Measurements from ENCODE around the gene LRRC57.

LRRC57 gene

DNA sequence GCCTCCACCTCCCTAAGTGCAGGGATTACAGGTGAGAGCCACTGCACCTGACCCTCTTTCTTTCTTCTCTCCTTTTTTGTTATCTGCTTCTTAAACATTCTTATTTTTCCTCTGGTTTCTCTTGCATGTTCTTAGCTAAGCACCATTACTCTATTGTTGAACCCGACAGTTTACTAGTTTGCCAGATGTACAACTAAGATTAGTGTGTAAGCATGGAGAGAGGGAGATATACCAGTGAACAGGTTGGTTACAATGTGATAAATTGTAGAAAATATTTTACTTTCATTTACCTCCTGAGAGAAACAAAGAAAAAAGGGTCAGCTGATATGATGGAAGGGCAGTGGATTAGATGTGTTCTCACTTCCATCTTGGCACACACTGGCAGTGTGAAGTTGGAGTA lies 5.0 kb upstream of the LRRC57 start:
- no peak for DNase-seq (ENCODE audit: low read depth, low spot score)

GRCh38 chr15:42549741-42550392 lies 1.3 kb upstream of the LRRC57 start:
- DNase-seq (ENCODE audit: low read depth, low spot score), result no peak
- H3K27ac ChIP-seq, result no peak overlapping the region

More for the DNA sequence above, 5.0 kb upstream of the LRRC57 start:
- no peak overlapping the region for H3K27ac ChIP-seq

DNA sequence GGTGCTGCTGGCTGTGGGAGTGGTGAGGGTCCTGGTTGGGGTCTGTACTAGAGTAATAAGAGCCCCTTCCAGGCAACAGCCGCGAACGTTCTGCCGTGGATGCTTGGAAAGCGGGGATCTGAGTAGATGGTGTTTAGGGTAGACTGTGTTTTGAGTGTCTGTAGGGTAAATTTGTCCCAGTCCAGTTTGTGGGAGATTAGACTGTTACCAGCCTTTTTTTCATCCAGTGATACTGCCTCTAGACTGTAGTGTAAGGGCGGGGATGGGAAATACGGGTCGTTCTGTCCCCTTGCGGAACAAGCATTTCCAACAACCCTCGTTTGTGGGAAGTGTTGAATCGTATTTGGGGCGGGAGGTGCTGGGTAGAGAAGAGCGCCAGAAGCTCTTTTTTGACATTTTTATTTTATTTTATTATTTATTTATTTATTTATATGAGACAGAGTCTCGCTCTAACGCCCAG lies 469 bp upstream of the LRRC57 start:
- H3K27ac ChIP-seq, result peak overlapping the region; percentile 70
- DNase-seq (ENCODE audit: low read depth, low spot score), result no peak

GRCh38 chr15:42547918-42548248 lies 710 bp downstream of the LRRC57 start:
- peak overlapping the region; percentile 70 for H3K27ac ChIP-seq
- no peak for DNase-seq (ENCODE audit: low read depth, low spot score)

DNA sequence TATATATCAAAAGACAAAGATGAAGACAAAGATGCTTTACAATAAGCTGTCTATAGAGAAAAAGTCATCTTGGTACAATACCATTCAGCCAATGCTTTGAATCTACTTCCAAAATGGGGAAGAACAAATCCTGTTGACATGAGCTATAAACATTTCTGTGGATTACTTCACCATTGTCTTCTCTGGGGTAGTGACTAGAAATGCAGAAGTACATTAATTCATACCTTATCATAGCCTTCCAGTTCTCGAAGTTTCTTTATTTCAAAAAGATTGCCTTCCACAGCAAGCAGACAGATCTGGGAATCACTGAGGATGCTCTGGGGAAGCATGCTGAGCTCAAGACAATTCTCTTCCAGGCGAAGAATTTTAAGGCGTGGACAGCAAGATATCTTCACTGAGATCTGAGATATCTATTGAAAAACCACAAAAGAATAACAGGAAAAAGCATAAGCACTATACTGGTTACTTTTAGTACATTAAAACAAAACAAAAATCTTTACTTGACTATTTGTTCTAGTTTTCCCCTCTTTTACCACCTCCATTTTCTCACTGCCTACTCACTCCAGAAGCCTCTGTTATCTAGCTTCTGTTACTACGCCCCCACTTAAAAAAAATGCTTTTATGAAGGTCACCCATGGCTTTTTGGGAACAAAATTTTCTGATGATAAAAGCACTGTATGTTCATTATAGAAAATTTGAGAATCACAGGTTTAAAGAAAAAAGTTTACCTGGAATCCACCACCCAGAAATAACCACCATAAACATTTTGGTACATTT lies 3.6 kb downstream of the LRRC57 start:
- DNase-seq (ENCODE audit: low read depth, low spot score), result no peak
- no peak overlapping the region for H3K27ac ChIP-seq

GRCh38 chr15:42533246-42533645 lies 15.3 kb downstream of the LRRC57 start:
- H3K27ac ChIP-seq, result no peak overlapping the region
- no peak for DNase-seq (ENCODE audit: low read depth, low spot score)

DNA sequence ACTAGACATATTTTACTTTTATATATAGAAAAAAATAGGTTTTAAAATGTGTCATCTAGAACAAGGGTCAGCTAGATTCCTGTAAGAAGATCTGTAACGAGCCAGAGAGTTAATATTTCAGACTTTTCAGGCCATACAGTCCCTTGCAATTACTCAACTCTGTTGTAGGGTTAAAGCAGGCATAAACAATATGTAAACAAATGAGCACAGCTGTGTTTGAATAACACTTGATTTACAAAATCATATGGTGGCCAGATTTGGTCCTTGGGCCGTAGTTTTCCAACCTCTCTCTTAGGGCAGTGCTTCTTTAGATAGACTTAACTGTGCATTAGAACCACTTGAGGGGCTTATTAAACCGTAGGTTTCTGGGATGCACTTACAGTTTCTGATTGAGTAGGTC lies 19.6 kb downstream of the LRRC57 start:
- H3K27ac ChIP-seq, result no peak overlapping the region
- no peak for DNase-seq (ENCODE audit: low read depth, low spot score)

GRCh38 chr15:42523331-42523730 lies 25.3 kb downstream of the LRRC57 start:
- no peak for DNase-seq (ENCODE audit: low read depth, low spot score)

DNA sequence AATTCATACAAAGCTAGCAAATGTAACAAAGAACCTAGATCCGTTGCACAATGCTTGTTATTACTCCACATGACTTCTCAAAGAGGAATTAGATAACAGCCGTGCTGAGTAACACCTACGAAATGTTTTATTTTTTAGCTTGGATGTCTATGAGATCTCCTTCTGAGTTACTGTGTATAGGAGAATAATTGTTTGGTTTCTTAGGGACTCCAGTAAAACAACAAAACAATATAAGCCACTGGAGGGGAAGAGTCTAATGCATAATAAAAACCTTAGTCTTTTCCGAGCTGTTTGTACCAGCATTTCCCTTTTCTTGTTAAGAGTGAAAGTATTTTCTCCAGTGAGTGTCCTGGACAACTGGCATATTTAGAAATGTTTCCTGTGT lies 37.6 kb downstream of the LRRC57 start:
- no peak overlapping the region for H3K27ac ChIP-seq
- DNase-seq (ENCODE audit: low read depth, low spot score), result no peak

More at GRCh38 chr15:42523331-42523730, 25.3 kb downstream of the LRRC57 start:
- no peak overlapping the region for H3K27ac ChIP-seq

GRCh38 chr15:42510258-42511006 lies 38.2 kb downstream of the LRRC57 start:
- H3K27ac ChIP-seq, result no peak overlapping the region
- DNase-seq (ENCODE audit: low read depth, low spot score), result no peak

GRCh38 chr15:42508263-42508690 lies 40.3 kb downstream of the LRRC57 start:
- H3K27ac ChIP-seq, result no peak overlapping the region

DNA sequence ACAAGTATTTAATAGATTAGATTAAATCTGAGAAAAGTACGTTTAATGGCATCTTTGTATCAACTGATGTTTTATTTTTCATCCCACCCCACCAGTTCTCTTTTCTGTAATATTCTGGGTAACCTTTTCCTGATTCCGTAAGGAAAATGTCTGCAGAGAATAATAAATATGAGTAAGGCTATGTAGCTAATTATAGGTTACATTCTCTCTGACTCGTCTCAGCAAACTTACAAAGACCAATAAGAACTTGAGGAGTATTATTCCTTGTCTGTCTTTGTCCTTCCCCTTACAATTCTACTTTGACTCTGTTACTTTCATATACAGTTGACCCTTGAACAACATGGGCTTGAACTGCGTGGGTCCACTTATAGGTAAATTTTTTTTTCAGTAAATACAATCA lies 41.1 kb downstream of the LRRC57 start:
- no peak overlapping the region for H3K27ac ChIP-seq
- DNase-seq (ENCODE audit: low read depth, low spot score), result no peak

More at GRCh38 chr15:42508263-42508690, 40.3 kb downstream of the LRRC57 start:
- DNase-seq (ENCODE audit: low read depth, low spot score), result no peak

- no peak for DNase-seq (ENCODE audit: low read depth, low spot score)
- H3K27ac ChIP-seq, result no peak overlapping the region
These were observed 44.0 kb downstream of the LRRC57 start for GRCh38 chr15:42504631-42505030.

- DNase-seq (ENCODE audit: low read depth, low spot score), result no peak
- H3K27ac ChIP-seq, result no peak overlapping the region
These were observed 44.8 kb downstream of the LRRC57 start for GRCh38 chr15:42503825-42504224.

DNA sequence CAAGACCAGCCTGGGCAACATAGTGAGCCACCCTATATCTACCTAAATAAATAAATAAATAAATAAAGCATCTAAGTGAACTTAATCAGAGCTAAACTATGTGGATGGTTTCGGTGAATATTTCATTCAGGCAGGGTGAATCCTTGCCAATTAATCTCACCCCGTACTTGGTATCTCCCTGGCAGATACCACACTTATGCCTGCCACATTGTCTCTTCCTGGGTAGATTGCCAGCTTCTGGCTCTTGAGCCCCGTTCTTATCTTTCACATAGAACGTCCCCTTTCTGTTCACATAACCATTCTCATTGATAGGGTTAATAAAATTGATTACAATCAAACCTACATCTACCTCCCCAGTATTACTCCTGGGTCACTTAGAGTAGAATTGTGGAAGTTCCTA lies 46.1 kb downstream of the LRRC57 start:
- H3K27ac ChIP-seq, result no peak overlapping the region

DNA sequence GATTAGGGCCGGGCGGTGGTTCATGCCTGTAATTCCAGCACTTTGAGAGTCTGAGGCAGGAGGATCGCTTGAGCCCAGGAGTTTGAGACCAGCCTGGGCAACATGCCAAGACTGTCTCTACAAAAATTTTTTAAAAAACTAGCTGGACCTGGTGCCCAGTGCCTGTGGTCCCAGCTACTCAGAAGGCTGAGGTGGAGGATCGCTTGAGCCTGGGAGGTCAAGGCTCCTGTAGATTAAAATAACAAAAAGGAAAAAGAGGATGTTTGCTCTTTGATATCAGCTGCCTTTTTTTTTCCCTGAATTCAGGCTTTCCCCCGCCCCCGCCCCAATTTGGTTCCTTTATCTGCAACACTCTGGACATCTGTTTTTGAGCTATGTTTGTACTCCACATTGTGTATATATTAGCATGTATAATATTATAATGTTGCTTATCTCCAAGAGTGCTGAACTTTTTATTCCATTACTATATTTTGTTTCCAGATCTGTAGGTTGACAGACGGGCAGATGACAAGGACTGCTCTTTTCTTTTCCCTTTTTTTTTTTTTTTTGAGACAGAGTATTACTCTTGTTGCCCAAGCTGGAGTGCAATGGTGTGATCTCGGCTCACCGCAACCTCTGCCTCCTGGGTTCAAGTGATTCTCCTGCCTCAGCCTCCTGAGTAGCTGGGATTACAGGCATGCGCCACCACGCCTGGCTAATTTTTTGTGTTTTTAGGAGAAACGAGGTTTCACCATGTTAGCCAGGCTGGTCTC lies 48.6 kb downstream of the LRRC57 start:
- peak overlapping the region; percentile 47 for H3K27ac ChIP-seq
- no peak for DNase-seq (ENCODE audit: low read depth, low spot score)

More for the DNA sequence above, 46.1 kb downstream of the LRRC57 start:
- no peak for DNase-seq (ENCODE audit: low read depth, low spot score)

- peak overlapping the region; percentile 47 for H3K27ac ChIP-seq
- DNase-seq (ENCODE audit: low read depth, low spot score), result no peak
These were observed 50.2 kb downstream of the LRRC57 start for GRCh38 chr15:42498212-42499068.

GRCh38 chr15:42495361-42496212 lies 53.0 kb downstream of the LRRC57 start, which contains the start of gene SNAP23:
Gene SNAP23 (plus strand): TSS chr15:42495634. CDS start chr15:42511847, 16,213 bp downstream.
- H3K27ac ChIP-seq, result peak within 1 kb of the TSS; percentile 97
- peak; percentile 76 for DNase-seq (ENCODE audit: low read depth, low spot score)

Measured in epithelial cell of prostate (primary cell).